CD14-positive monocyte (primary cell): ENCODE data around the gene FER1L5. TPM values are rescaled to one million over a fixed set of nuclear protein-coding genes. Genes with fewer than 3 reads are reported as not detected.
A peak's percentile ranks its signal among the peaks of the same experiment; 100 is the strongest.

Source experiments
- DNase-seq, 3 donors: peaks; one replicate each; pipeline ENCODE4 v3.0.0-alpha.2; 2011 to 2022
- H2AFZ ChIP-seq: 2 replicates; pipeline ENCODE4 v1.6.0; 2012; ENCODE audit warnings: mild to moderate bottlenecking, low read depth, low read length, inconsistent platforms; ENCODE audit not compliant: insufficient read depth, poor library complexity, severe bottlenecking
- H3K27ac ChIP-seq, 2 donors: 1 replicate in 1 of 2; 2 replicates in 1 of 2; pipeline ENCODE4 v1.5.1; 2012 to 2013; ENCODE audit warnings: low read length in 2 of 2, control low read depth in 1 of 2, inconsistent platforms in 1 of 2, low read depth in 1 of 2, mild to moderate bottlenecking in 1 of 2
- H3K27me3 ChIP-seq, 2 donors: one replicate each; pipeline versions ENCODE4 v1.6.0 to v1.6.1; 2011 to 2013; ENCODE audit warnings: low read length in 2 of 2; ENCODE audit not compliant: control insufficient read depth in 2 of 2, insufficient read depth in 2 of 2
- H3K36me3 ChIP-seq, 2 donors: replicated peaks in 1 of 2; 1 replicate in 1 of 2; 2 replicates in 1 of 2; pipeline versions ENCODE4 v1.5.1 to v1.6.1; 2012 to 2013; ENCODE audit warnings: low read length in 2 of 2, control low read depth in 1 of 2, inconsistent platforms in 1 of 2, mild to moderate bottlenecking in 1 of 2; ENCODE audit not compliant: insufficient read depth in 2 of 2, control insufficient read depth in 1 of 2
- H3K4me1 ChIP-seq, 2 donors: 1 replicate in 1 of 2; 2 replicates in 1 of 2; pipeline versions ENCODE4 v1.5.1 to v1.6.1; 2012 to 2013; ENCODE audit warnings: low read length in 2 of 2, control low read depth in 1 of 2, inconsistent platforms in 1 of 2, mild to moderate bottlenecking in 1 of 2, moderate library complexity in 1 of 2; ENCODE audit not compliant: insufficient read depth in 2 of 2, control insufficient read depth in 1 of 2
- H3K4me2 ChIP-seq: replicated peaks from 2 replicates; pipeline ENCODE3; 2012; ENCODE audit warnings: low read length, moderate library complexity, mild to moderate bottlenecking; ENCODE audit not compliant: poor library complexity, severe bottlenecking; ENCODE audit errors: extremely low read depth
- H3K4me3 ChIP-seq, 3 experiments: fragments of 200-600 bp in 1 of 3; sonication (generic) in 1 of 3; replicated peaks in 1 of 3; 1 replicate in 2 of 3; 2 replicates in 1 of 3; pipeline ENCODE4 v1.5.1; 2011 to 2013; ENCODE audit warnings: low read length in 3 of 3, mild to moderate bottlenecking in 3 of 3, control low read depth in 2 of 3, low read depth in 2 of 3, inconsistent platforms in 1 of 3, moderate library complexity in 1 of 3
- H3K79me2 ChIP-seq: 2 replicates; pipeline ENCODE4 v1.6.0; 2012; ENCODE audit warnings: mild to moderate bottlenecking, control low read depth, inconsistent platforms, low read length, moderate library complexity; ENCODE audit not compliant: insufficient read depth
- H3K9ac ChIP-seq: 2 replicates; pipeline ENCODE4 v1.6.0; 2017; ENCODE audit warnings: low read length, mild to moderate bottlenecking; ENCODE audit not compliant: insufficient read depth, poor library complexity, severe bottlenecking
- H3K9me3 ChIP-seq, 2 donors: replicated peaks in 1 of 2; 1 replicate in 1 of 2; 2 replicates in 1 of 2; pipeline versions ENCODE4 v1.5.1 to v1.6.1; 2012 to 2013; ENCODE audit warnings: low read length in 2 of 2, control low read depth in 1 of 2; ENCODE audit not compliant: control insufficient read depth in 1 of 2, insufficient read depth in 1 of 2
- H4K20me1 ChIP-seq: 2 replicates; pipeline ENCODE4 v1.6.0; 2012; ENCODE audit warnings: mild to moderate bottlenecking, low read length, control low read depth, moderate library complexity; ENCODE audit not compliant: insufficient read depth
- H3K27ac Mint-ChIP-seq, 7 donors: one replicate each; pipeline ENCODE4 v1.8.0; 2020; ENCODE audit warnings: mild to moderate bottlenecking in 7 of 7, mixed read lengths in 7 of 7, moderate library complexity in 6 of 7, inconsistent platforms in 2 of 7
- H3K27me3 Mint-ChIP-seq, 3 donors: one replicate each; pipeline ENCODE4 v1.8.0; 2021 to 2022; ENCODE audit warnings: low read depth in 3 of 3, mild to moderate bottlenecking in 3 of 3, mixed read lengths in 3 of 3, moderate library complexity in 3 of 3, inconsistent platforms in 1 of 3
- H3K36me3 Mint-ChIP-seq, 2 donors: one replicate each; pipeline ENCODE4 v1.8.0; 2020; ENCODE audit warnings: mixed read lengths in 2 of 2, inconsistent platforms in 1 of 2, mild to moderate bottlenecking in 1 of 2
- H3K4me1 Mint-ChIP-seq: one replicate; pipeline ENCODE4 v1.8.0; 2020; ENCODE audit warnings: mild to moderate bottlenecking, mixed read lengths
- H3K4me3 Mint-ChIP-seq, 2 donors: one replicate each; pipeline ENCODE4 v1.8.0; 2020; ENCODE audit warnings: mild to moderate bottlenecking in 2 of 2, mixed read lengths in 2 of 2, moderate library complexity in 1 of 2
- H3K9me3 Mint-ChIP-seq, 7 donors: one replicate each; pipeline ENCODE4 v1.8.0; 2020 to 2022; ENCODE audit warnings: mixed read lengths in 7 of 7, mild to moderate bottlenecking in 6 of 7, moderate library complexity in 6 of 7, inconsistent platforms in 2 of 7
- WGBS: methylation state at CpG from one replicate; pipeline ENCODE4 v1.1.5; 2013; ENCODE audit warnings: missing lambda C conversion rate; ENCODE audit not compliant: insufficient coverage; 5-methylcytosine and 5-hydroxymethylcytosine counted together
- intact Hi-C, 2 donors: fragments of 100-400 bp; cut with micrococcal nuclease; formaldehyde crosslinking; loops; one replicate each; pipeline versions ENCODE4 v1.15.0 to v1.15.1; 2023
- polyA plus RNA-seq, 3 donors: library from polyadenylated mRNA; depleted of rRNA in 1 of 3; unstranded in 2 of 3; stranded (reverse) in 1 of 3; fragments of 300-500 nt in 2 of 3; fragments of >200 nt in 1 of 3; fragmentation: Illumina TruSeq in 2 of 3; gene quantifications; 1 replicate in 2 of 3; 2 replicates in 1 of 3; pipeline ENCODE4 v1.2.3, GENCODE V29; 2012 to 2021
- TF ChIP-seq, protein P1 (sequence below): fragments of 200-600 bp; IDR thresholded peaks from one replicate; pipeline ENCODE4 v1.8.0; 2022; ENCODE audit warnings: antibody characterized with exemption, mild to moderate bottlenecking

FER1L5 gene
- polyA plus RNA-seq, 3 donors = not detected

DNA sequence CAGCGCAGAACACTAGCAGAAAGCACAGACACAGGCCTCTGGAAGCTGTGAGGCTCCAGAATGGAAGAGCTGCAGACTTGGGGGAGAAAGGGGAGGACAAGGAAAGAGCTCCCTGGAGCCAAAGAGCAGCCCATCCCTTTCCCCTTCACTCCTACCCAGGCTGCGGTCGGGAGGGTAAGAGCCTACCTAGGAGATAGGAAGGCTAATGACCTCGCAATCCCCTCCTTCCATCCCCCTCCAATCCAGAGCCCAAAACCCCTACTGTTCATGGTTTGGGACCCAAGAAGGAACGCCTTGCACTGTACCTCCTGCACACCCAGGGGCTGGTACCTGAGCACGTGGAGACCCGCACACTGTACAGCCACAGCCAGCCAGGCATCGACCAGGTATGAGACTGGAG is 57.5 kb downstream of the FER1L5 start:
- H3K27me3 Mint-ChIP-seq = peaks cover 0 to 2% (median 1%) of the 10 kb centered on the region in 3 donors
- Histone ChIP-seq H3K27me3 (no peaks in the 10 kb centered on the region), H3K4me3 (no peak overlapping the region), H2AFZ (no peak overlapping the region), H3K79me2 (no peaks in the 10 kb centered on the region), H3K4me2 (no peak overlapping the region), H4K20me1 (no peaks in the 10 kb centered on the region), H3K4me1 (no peaks in the 10 kb centered on the region), H3K9ac (no peak overlapping the region), H3K9me3 (no peaks in the 10 kb centered on the region), H3K36me3 (peaks cover 4 to 11% of the 10 kb centered on the region in 2 donors), H3K27ac (no peak overlapping the region)
- 100% methylated on average over 3 of the region's 8 CpGs for WGBS
- H3K9me3 Mint-ChIP-seq = no peaks in the 10 kb centered on the region
- TF ChIP-seq, protein P1, sequence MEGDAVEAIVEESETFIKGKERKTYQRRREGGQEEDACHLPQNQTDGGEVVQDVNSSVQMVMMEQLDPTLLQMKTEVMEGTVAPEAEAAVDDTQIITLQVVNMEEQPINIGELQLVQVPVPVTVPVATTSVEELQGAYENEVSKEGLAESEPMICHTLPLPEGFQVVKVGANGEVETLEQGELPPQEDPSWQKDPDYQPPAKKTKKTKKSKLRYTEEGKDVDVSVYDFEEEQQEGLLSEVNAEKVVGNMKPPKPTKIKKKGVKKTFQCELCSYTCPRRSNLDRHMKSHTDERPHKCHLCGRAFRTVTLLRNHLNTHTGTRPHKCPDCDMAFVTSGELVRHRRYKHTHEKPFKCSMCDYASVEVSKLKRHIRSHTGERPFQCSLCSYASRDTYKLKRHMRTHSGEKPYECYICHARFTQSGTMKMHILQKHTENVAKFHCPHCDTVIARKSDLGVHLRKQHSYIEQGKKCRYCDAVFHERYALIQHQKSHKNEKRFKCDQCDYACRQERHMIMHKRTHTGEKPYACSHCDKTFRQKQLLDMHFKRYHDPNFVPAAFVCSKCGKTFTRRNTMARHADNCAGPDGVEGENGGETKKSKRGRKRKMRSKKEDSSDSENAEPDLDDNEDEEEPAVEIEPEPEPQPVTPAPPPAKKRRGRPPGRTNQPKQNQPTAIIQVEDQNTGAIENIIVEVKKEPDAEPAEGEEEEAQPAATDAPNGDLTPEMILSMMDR = no peak
- no peak for DNase-seq
- no peak overlapping the region for H3K27ac Mint-ChIP-seq
- intact Hi-C loops = no loop called here
- H3K36me3 Mint-ChIP-seq = peaks cover 11 to 18% of the 10 kb centered on the region in 2 donors
- H3K4me1 Mint-ChIP-seq = no peaks in the 10 kb centered on the region
- H3K4me3 Mint-ChIP-seq = no peak overlapping the region

GRCh38 chr2:96701636-96702035 is 59.1 kb downstream of the FER1L5 start:
- H2AFZ ChIP-seq = no peak overlapping the region
- peaks cover 17 to 27% of the 10 kb centered on the region in 2 donors for H3K36me3 ChIP-seq
- no peaks in the 10 kb centered on the region for H3K4me1 Mint-ChIP-seq
- 90% methylated on average over 3 of the region's 6 CpGs for WGBS
- intact Hi-C loops = no loop called here
- no peak overlapping the region for H3K4me3 ChIP-seq
- peaks cover 25 to 33% of the 10 kb centered on the region in 2 donors for H3K36me3 Mint-ChIP-seq
- no peaks in the 10 kb centered on the region for H3K79me2 ChIP-seq
- TF ChIP-seq, protein P1 = no peak
- H3K4me3 Mint-ChIP-seq = no peak overlapping the region
- H4K20me1 ChIP-seq = no peaks in the 10 kb centered on the region
- no peak overlapping the region for H3K9ac ChIP-seq
- no peaks in the 10 kb centered on the region for H3K4me1 ChIP-seq
- no peak overlapping the region for H3K27ac ChIP-seq
- no peaks in the 10 kb centered on the region for H3K27me3 ChIP-seq
- no peaks in the 10 kb centered on the region for H3K9me3 ChIP-seq
- H3K4me2 ChIP-seq = no peak overlapping the region
- no peaks in the 10 kb centered on the region for H3K9me3 Mint-ChIP-seq
- no peak for DNase-seq
- peak overlapping the region in 2 of 7 donors; percentile 10 to 42 for H3K27ac Mint-ChIP-seq
- peaks cover 0 to 2% (median 0%) of the 10 kb centered on the region in 3 donors for H3K27me3 Mint-ChIP-seq
